Measurements from ENCODE around the gene ANKRD53.

The ANKRD53 gene

DNA sequence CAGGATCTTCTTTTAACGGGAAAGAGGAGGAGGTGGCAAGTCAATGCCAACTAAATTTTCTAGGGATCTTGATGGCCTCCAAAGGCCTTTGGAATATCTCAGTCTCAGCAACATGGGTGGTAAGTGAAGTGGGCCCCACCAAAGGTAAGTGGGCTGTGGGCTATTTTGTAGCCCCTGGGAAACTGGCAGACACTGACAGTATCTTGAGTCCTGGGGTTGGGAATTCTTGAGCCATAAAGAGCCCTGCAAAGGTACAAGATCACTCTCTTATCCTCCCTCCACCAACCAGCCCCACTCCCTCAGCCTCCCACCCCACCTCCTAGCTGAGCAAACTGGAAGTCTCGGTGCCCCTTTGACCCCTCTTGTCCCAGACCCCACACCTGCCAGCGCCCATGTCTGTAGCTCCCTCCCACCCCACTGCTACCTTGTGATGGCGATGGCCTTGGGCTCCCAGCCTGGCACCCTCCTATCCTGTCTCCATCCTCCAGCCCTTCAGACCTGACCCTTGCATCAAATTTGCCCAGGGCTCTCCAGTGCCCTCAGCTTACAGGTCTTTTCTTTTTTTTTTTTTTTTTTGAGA is 34.2 kb upstream of the ANKRD53 start:
- no peak for FAIRE-seq

DNA sequence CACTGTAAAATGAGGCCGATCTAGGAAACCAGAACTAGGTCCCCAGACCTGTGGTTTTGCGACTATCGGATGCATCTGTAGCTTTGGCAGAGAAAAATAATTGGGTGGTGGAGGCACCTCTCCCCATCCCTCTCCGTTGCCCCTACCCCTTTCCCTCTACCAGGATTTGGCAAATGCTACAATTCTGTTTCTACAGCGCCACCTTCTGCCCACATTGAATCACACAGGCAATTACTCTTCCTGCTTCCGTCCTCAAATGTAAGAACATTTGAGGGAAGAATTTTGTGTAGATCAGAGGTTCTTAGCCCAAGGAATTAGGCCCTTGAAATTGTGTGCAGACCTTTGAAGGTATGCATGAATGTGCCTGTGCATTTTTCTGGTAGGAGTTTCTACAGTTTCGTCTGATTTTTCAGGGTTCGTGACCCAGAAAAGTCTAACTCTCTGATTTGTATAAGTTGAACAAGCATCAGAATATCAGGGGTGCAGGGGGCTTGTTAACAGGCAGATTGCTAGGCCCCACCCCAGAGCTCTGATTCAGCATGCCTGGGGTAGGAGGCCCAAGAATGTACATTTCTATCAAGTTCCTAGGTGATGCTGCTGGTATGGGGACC is 31.5 kb upstream of the ANKRD53 start:
- no peak for FAIRE-seq

DNA sequence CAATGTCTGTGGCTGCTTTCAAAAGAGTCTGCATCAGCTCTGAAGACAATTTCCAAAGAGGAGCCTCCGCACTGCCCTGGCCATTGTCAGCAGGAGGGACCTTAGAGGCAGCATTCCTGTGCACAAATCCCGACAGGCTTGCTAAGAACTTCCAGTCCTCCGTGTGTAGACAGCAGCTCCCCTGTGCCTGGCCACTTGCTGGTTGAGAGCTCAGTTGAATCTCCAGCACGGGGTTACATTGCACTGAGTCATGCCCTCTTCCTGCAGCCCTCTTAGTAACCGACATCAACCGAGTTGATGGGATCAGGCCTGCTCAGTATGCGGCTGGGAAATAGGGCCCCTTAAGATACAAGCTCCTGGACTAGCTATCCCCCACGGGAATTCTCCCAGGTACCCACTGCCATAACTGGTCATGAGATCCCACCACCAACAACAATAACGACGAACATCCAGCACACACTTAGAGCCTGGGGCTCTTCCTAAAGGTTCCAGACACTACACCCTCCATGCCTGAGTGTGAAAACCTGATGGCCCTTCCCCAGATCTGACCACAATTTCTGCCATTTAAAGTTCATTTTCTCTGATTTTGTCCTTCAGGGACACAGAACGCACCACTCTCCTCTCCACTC is 30.8 kb upstream of the ANKRD53 start:
- FAIRE-seq = no peak

DNA sequence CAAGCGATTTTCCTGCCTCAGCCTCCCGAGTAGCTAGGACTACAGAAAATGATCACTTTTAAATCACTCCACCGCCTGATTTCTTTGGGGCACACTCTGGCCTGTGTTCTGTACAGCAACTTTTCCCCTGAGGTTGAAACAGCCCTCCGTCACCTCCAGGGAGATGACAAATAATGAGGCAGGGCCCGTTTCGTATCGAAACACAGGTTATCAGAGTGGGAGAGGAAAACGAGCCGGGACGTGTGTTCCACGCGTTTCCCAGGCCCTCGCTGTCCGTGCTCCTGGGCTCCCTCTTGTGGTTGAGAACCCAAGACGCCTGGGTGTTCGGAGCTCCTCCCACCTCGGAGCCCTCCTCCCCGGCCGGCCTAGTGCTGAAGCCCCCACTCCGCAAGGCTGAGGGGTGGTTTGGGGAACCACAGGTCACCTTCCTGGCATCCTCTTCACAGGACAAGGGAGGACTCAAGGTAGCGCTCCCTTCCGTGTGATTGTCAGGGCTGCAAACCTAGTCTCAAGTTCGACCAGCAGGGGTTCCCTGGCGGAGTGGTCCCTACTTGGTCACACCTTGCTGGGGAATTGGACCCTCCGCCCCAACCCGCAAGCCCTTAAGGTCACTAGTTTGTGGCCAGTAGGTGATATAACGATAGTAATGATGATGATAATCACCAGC is 30.0 kb upstream of the ANKRD53 start:
- no peak for FAIRE-seq

DNA sequence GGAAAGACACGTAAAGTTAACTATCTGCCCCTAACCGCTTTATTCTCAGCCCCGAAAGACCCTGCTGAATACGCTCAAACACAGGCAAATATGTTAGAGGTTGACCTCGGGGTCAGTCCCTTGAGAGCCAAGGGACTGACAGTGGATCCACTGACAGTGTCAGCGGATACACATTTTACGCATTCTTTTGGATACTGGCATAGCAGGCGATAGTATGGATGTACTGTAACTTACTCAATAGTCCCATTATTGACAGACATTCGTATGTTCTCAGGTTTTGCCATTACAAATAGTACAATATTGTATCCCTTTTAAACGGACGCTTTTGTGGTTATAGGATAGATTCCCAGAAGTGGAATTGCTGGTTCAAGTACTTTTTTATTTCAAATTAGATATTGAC is 29.3 kb upstream of the ANKRD53 start:
- no peak for FAIRE-seq

DNA sequence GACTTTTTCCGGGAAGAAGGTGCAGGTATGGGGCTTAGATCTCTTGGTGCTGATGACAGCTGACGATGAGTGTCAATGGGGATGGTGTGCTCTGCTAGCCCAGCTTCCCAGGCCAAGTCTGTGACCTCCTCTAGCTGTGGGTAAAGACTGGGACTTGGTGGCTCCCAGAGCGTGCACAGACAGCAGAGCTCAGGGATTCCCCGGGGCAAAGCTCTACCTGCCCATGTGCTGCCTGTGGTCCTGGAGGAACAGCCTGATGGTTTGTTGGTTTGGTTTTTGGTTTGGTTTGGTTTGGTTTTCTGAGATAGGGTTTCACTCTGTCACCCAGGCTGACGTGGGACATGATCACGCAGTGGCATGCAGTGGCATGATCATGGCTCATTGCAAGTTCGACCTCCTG is 23.5 kb upstream of the ANKRD53 start:
- no peak for FAIRE-seq

DNA sequence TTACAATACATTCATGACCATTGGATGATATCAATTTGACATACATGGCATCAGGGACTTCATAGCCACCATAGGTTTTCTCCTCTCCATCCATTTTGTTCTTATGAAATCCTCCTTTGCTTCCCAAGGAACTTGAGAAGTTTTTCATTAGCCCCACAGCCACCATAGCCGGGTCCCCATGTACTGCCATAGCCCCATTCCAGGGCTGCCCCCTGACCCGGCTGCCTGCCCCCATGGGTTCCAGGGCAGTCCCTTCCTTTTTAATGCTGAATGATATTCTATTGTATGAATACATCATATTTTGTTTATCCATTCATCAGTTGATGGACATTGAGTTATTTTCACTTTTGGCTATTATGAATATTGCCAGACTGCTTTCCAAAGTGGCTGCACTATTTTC is 22.3 kb upstream of the ANKRD53 start:
- no peak for FAIRE-seq

DNA sequence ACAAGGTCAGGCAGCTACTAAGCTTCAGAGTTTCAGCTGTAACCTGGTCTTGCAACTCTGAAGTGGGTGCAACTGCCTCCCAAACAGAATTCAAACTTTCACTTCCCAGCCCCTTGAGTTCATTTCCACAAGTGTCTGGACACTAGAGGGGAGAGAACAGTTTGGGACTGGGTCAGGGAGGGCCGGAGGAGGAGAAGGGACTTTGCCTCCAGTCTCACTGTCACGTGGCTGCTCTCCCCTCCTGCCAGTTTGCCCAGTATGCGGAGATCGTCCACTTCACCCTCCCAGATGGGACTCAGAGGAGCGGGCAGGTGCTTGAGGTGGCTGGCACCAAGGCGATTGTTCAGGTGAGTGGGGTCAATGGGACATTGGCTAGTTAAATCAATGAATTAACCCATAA is 20.6 kb upstream of the ANKRD53 start:
- FAIRE-seq = no peak

DNA sequence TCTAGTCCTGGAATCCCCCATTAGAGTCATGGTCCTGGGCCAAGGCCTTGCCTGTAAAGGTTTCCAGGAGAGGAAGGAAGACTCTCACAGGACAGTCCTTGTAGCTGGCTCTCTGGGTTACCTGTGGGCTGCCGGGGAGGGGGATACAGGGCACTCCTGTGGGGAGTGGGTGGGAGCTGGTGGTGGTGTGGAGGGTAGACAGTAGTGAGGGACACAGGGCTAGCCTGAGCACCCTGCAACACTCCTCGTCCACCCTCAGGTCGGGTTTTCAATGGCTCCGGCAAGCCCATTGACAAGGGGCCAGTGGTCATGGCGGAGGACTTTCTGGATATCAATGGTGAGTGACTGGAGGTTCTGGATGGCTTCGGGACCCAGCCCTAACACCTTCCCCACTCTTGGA is 19.7 kb upstream of the ANKRD53 start:
- FAIRE-seq = no peak

DNA sequence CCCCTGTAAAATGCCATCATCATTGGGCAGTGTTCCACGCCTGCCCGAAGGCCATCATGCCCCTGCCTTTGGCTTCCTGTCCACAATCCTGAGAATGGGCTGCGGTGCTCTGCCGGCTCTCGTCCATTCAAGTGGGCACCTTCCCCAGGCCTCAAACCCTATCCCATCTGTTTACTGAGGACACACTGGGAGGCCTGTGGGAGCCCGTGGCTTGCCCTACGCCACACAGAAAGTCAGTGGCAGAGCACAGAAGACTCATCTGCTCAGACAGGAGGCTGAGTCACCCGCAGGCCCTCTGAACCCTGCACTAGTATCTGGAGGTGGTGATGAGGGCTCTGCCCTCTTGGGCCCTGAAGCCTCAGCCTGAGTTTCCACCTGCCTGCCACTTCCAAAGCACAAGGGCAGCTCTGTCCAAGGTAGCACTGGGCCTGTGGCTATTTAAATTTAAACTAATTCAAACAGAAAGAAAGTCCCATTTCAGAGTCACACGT is 19.1 kb upstream of the ANKRD53 start:
- FAIRE-seq = no peak

DNA sequence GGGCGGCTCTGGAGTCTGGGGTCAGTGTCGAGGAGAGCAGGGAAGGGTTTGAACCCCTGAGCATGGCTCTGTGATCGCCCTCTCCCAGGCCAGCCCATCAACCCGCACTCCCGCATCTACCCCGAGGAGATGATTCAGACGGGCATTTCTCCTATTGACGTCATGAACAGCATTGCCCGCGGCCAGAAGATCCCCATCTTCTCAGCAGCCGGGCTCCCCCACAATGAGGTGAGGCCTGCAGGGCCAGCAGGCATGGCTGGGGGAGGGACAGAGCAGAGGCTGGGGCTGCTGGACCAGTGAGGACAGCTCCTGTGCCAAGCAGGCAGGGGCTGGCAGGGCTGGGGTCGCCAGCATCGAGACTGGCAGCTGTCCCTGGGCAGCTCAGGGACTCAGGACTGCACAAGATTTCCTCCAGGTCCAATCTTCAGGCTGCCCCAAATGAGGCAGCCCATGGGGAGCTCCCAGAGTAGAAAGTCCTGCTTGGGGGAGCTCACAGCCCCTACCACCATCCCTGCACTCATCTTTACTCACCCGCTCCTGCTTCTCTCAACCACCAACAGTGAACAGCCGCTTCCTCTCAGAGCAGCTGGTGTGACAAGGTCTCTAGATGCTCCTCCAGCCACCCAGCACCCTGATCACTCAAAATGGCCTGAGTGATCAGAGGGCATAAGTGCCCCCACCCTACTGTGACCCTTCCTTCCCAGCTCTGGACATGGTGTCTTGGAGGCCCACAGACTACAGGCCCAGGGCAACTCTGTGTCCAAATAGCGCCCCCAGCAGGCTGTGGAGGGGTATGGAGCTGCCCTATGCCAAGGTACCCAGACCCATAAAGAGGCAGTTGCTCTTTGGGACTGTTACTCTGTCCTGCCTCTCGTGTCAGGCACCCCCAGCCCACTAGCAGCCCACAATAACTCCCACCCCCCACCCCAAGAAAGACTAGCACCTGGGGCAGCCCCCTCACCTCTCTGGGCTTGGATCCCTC is 18.3 kb upstream of the ANKRD53 start:
- FAIRE-seq = no peak

DNA sequence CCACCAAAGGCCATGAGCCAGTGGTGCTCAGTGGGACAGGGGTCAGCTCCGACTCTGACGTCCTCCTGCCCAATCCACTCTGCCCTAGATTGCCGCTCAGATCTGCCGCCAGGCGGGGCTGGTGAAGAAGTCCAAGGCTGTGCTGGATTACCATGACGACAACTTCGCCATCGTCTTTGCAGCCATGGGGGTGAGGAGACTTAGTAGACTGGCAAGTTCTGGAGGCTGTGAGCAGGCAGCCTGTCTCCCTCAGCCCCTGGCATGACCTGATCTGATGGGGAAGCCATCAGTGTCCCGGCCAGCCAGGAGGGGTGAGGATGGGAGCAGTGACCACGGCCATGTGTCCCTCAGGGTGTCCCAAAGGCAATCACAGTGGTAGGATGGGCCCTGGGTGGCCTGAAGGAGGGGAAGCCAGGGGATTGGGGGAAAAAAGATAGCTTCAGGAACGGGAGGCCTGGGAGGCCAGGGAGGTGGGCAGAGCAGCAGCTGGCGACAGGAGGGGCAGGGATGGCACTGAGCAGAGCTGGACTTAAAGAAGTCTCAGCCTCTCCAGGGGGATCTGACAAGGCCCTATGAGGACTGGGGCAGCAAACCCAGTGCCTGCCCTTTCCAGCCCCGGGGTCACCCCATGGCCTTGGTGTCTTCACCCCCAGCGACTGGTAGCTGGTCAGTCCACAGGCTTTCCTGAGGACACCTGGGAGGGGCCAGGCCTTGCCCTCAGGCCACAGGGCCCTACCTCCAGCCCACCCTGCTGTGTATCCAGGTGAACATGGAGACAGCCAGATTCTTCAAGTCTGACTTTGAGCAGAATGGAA is 17.4 kb upstream of the ANKRD53 start:
- FAIRE-seq = no peak

DNA sequence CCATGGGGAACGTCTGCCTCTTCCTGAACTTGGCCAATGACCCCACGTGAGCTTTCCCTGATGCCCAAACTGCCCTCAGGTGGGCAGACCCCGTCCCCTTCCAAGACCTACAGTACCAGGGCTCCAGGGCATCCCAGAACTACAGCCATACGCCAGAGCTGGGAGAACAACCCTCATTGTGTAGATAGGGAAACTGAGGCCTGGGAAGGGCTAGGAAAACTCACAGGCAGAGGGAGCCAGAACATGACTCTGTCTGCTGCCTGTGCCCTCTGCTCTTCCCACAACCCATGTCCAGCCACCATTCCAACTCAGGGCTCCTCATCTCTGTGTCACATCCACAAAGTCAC is 16.8 kb upstream of the ANKRD53 start:
- FAIRE-seq = no peak

DNA sequence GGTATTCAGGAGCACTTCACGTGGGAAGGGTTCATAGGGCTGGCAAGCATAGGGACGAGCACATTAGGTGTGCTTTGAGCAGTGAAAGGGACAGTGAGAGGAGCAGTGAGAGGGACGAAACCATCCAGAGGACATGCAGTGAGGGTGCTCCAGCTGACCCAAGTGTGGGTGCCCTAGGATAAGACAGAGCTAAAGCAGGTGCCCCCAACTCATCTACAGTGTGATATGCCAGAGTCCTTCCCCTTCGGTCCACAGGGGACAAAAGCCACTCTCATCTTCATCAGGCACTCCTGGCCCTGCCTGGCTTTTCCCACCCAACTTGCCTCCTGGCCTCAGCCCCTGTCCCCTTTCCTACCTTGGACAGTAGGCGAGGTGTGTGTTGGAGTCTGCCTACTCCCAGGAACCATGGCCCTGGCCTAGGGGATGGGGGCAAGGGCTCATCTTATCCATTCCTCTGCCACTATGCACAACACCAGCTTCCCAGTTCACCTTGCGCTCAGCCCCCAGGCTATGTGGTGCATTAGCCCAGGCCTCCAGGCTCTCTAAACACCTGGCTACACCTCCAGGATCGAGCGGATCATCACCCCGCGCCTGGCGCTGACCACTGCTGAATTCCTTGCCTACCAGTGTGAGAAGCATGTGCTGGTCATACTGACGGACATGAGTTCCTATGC is 16.1 kb upstream of the ANKRD53 start:
- FAIRE-seq = no peak

DNA sequence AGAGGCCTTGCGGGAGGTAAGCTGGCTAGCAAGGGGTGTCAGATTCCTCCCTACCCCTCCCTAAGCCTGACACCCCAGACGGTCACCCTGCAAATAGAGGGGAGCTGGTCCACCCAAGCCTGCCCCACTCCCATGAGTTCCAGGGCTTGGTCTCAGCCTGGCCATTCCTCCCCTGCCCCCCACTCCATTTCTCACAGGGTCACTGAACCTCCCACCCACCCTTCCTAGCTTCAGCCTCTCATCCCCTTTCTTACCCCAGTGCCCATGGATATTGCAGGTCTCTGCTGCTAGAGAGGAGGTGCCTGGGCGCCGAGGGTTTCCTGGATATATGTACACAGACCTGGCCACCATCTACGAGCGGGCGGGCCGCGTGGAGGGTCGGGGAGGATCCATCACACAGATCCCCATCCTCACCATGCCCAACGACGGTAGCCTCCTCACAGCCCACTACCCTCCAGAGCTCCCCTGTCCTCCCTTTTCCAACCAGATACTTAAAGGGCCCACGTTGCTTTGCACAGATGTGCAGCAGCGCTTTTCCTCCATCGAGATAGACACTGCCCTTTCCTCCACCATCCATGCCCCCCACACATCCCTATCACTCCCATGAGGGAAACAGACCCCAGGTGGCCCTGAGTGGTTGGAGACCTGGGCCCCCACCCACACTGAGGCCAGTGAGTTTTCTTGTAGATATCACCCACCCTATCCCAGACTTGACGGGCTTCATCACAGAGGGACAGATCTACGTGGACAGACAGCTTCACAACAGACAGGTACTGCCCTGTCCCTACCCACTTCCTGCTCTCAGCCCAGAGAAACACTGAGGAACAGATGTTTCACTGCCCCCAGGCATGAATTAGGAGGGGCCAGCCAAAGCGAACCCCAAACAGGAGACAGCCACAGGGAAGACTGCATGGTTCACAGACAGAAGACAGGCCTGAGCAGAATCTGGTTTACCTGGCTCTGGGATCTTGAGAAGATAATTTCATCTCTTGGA is 15.2 kb upstream of the ANKRD53 start:
- no peak for FAIRE-seq

DNA sequence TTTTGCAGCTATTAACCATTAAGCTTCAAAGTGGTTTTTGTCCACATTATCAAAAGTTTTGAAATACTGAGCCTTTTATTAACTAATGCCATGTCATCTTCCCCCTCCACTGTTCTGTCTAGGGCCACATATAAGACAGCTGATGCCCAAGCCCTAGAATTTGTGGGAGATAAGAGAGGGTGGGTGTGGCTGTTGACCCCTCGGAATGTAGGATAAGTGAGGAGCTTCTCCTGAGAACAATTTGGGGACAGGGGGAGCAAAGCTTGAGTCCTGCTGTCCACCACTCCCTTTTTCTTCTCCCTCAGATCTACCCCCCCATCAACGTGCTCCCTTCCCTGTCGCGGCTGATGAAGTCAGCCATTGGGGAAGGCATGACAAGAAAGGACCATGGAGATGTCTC is 14.3 kb upstream of the ANKRD53 start:
- FAIRE-seq = no peak

DNA sequence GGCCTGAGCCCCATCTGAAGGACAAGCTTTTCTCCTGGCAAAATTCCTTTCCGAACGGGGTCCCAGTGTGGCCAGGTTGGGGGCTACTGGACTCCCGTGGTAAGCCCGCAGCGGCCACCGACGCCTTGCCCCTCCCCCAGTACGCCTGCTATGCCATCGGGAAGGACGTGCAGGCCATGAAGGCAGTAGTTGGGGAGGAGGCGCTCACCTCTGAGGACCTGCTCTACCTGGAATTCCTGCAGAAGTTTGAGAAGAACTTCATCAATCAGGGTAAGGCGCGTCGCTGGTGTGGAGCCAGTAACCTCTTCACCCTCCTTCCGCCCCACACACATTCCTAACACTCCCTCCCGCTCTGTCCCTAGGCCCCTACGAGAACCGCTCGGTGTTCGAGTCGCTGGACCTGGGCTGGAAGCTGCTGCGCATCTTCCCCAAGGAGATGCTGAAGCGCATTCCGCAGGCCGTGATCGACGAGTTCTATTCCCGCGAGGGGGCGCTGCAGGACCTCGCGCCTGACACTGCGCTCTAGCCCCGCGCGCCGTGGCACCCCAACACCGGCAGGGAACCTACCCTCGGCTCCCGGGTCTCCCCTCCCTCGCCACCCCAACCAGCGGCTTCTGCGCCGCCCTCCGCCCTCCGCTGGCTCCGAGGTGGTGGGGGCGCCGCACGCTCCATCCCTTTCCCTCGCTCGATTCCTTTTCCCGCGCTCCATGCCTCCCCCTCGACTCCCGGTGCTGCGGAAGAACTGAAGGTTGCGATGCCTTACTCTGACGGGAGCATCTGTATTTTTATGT is 13.6 kb upstream of the ANKRD53 start:
- FAIRE-seq = no peak

DNA sequence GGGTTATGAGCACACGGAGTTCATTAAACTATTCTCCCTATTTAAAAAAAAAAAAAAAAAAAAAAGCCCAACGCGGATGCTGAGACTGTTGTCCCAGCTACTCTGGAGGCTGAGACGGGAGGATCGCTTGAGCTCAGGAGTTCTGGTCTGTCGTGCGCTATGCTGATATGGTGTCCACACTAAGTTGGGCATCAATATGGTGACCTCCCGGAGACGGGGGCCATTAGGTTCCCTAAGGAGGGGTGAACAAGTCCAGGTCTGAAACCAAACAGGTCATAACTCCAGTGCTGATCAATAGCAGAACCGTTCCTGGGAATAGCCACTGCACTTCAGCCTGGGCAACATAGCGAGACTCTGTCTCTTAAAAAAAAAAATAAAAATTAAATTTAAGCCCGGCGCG is 12.9 kb upstream of the ANKRD53 start:
- no peak for FAIRE-seq

DNA sequence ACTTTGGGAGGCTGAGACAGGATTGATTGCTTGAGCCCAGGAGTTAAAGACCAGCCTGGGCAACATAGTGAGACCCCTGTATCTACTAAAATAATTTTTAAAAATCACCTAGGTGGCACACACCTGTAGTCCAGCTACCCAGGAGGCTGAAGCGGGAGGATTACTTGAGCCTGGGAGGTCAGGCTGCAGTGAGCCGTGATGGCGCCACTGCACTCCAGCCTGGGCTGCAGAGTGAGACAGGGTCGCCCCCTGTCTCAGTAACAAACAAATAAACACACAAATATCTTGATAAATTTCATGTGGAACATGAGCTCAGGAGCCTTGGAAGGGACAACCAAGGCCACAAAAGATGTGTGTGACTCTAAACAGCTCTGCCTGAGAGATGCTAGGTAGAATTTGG is 11.7 kb upstream of the ANKRD53 start:
- FAIRE-seq = no peak

All from colon (tissue), 2 donors.